HCT116 (cell line): ENCODE measurements around the gene MAN1A1. TPM values are rescaled to one million over a fixed set of nuclear protein-coding genes. Genes with fewer than 3 reads are reported as not detected.

Experiments
- ATAC-seq: fragments of 200-7000 bp; cut with Tn5 transposase; 2 replicates; pipeline ENCODE4 v1.9.1; 2020; ENCODE audit warnings: mild to moderate bottlenecking, moderate library complexity
- BruUV-seq: library from RNA; stranded (reverse); fragments of 400-500 nt; replicated peaks from 2 replicates; lab custom pipeline; 2021; lab: Mats Ljungman, UMichigan
- CTCF ChIA-PET: fragments of 300-600 bp; sonication (Branson Sonifier 250); formaldehyde crosslinking; loops from one replicate; lab custom pipeline; 2021; ENCODE audit warnings: antibody characterized with exemption; lab: Charles Lee
- POLR2A ChIA-PET: fragments of 300-600, 350-600 bp; sonication (Branson Sonifier 250); formaldehyde crosslinking; loops from one replicate; lab custom pipeline; 2021; ENCODE audit warnings: antibody characterized with exemption; lab: Charles Lee
- RAD21 ChIA-PET, 2 experiments: fragments of 300-600 bp; sonication (Branson Sonifier 250); formaldehyde crosslinking; loops; one replicate each; lab custom pipeline; 2023; ENCODE audit warnings: low total read pairs in 2 of 2; ENCODE audit not compliant: uncharacterized antibody in 2 of 2, unreplicated experiment in 2 of 2, low non-redundant PET in 1 of 2; lab: Charles Lee
- DNase-seq: peaks from one replicate; pipeline ENCODE4 v3.0.0-alpha.2; 2010; ENCODE audit warnings: low read depth, low spot score
- H2AFZ ChIP-seq: fragments of 200-600 bp; shearing (Covaris generic), sonication (generic); 2 replicates; pipeline ENCODE4 v1.6.1; 2017; ENCODE audit warnings: low read depth, mixed run types, mixed read lengths, antibody characterized with exemption, low read length; ENCODE audit not compliant: poor library complexity, severe bottlenecking
- H3K27ac ChIP-seq: 2 replicates; pipeline ENCODE4 v1.5.1; 2012; ENCODE audit warnings: low read depth, low read length
- H3K27me3 ChIP-seq: fragments of 200-600 bp; sonication (generic); 2 replicates; pipeline ENCODE4 v1.6.1; 2016; ENCODE audit warnings: mixed run types, low read length, mixed read lengths; ENCODE audit not compliant: insufficient read depth
- H3K36me3 ChIP-seq, 2 experiments: fragments of 200-500 bp in 1 of 2; fragments of 200-600 bp in 1 of 2; sonication (Bioruptor generic) in 1 of 2; sonication (generic) in 1 of 2; 2 replicates each; pipeline versions ENCODE4 v1.5.1 to v1.6.1; 2014 to 2016; ENCODE audit warnings: low read length in 2 of 2, inconsistent platforms in 1 of 2, mixed read lengths in 1 of 2, mixed run types in 1 of 2; ENCODE audit not compliant: insufficient read depth in 2 of 2, control insufficient read depth in 1 of 2
- H3K4me1 ChIP-seq, 2 experiments: fragments of 200-600 bp in 1 of 2; sonication (generic) in 1 of 2; 2 replicates each; pipeline versions ENCODE4 v1.5.1 to v1.6.1; 2012 to 2017; ENCODE audit warnings: low read length in 2 of 2, inconsistent platforms in 1 of 2, mild to moderate bottlenecking in 1 of 2, mixed read lengths in 1 of 2, mixed run types in 1 of 2, moderate library complexity in 1 of 2; ENCODE audit not compliant: insufficient read depth in 2 of 2, control insufficient read depth in 1 of 2
- H3K4me2 ChIP-seq: fragments of 200-600 bp; sonication (generic); 2 replicates; pipeline ENCODE4 v1.6.1; 2017; ENCODE audit warnings: mixed run types, low read length, mixed read lengths
- H3K4me3 ChIP-seq, 2 experiments: fragments of 200-600 bp in 1 of 2; sonication (generic) in 1 of 2; replicated peaks in 1 of 2; 2 replicates each; pipeline ENCODE4 v1.5.1; 2011 to 2016; ENCODE audit warnings: low read length in 2 of 2, control low read depth in 1 of 2, low read depth in 1 of 2, mild to moderate bottlenecking in 1 of 2, mixed read lengths in 1 of 2, mixed run types in 1 of 2
- H3K79me2 ChIP-seq: fragments of 200-600 bp; sonication (generic); 2 replicates; pipeline ENCODE4 v1.6.1; 2017; ENCODE audit warnings: mild to moderate bottlenecking, mixed run types, low read length, moderate library complexity, mixed read lengths; ENCODE audit not compliant: insufficient read depth
- H3K9ac ChIP-seq: fragments of 200-600 bp; sonication (generic); 2 replicates; pipeline ENCODE4 v1.6.1; 2016; ENCODE audit warnings: low read length, mixed read lengths
- H3K9me2 ChIP-seq: fragments of 200-600 bp; sonication (generic), shearing (Covaris generic); 2 replicates; pipeline ENCODE4 v1.6.1; 2017; ENCODE audit warnings: mixed run types, mild to moderate bottlenecking, moderate library complexity; ENCODE audit not compliant: insufficient read depth
- H3K9me3 ChIP-seq, 2 experiments: fragments of 200-500 bp in 1 of 2; fragments of 200-600 bp in 1 of 2; sonication (Bioruptor generic) in 1 of 2; sonication (generic) in 1 of 2; 2 replicates each; pipeline ENCODE4 v1.6.1; 2014 to 2017; ENCODE audit warnings: low read length in 2 of 2, mixed read lengths in 2 of 2, inconsistent platforms in 1 of 2, low read depth in 1 of 2, mild to moderate bottlenecking in 1 of 2, mixed run types in 1 of 2, moderate library complexity in 1 of 2; ENCODE audit not compliant: control insufficient read depth in 1 of 2, insufficient read depth in 1 of 2
- H4K20me1 ChIP-seq: fragments of 200-600 bp; sonication (generic), shearing (Covaris generic); 2 replicates; pipeline ENCODE4 v1.6.1; 2017; ENCODE audit warnings: mixed run types, mild to moderate bottlenecking, moderate library complexity; ENCODE audit not compliant: insufficient read depth
- EGR1 ChIP-seq: IDR thresholded peaks from 2 replicates; pipeline ENCODE4 v1.6.1; 2012; ENCODE audit warnings: low read depth
- ELF1 ChIP-seq: IDR thresholded peaks from 2 replicates; pipeline ENCODE4 v1.6.1; 2012; ENCODE audit warnings: low read depth, borderline replicate concordance
- EZH2phosphoT487 ChIP-seq: fragments of 200-600 bp; IDR thresholded peaks from 2 replicates; pipeline ENCODE4 v1.6.1; 2018; ENCODE audit warnings: antibody characterized with exemption, borderline replicate concordance
- JUND ChIP-seq: IDR thresholded peaks from 2 replicates; pipeline ENCODE4 v1.6.1; 2012
- REST ChIP-seq: IDR thresholded peaks from 2 replicates; pipeline ENCODE4 v1.6.1; 2012; ENCODE audit warnings: low read depth
- SRF ChIP-seq: IDR thresholded peaks from 2 replicates; pipeline ENCODE4 v1.6.1; 2012; ENCODE audit warnings: low read depth
- intact Hi-C: fragments of 100-400 bp; cut with micrococcal nuclease; formaldehyde crosslinking; loops from 2 replicates; pipeline ENCODE4 v1.10.0; 2022
- total RNA-seq: library from RNA; stranded (reverse); gene quantifications from one replicate; pipeline ENCODE4 v1.2.1, GENCODE V29; 2021; ENCODE audit not compliant: unreplicated experiment
- TF ChIP-seq, protein P1 (sequence below), 3 experiments: fragments of 200-600 bp in 1 of 3; sonication (generic) in 1 of 3; IDR thresholded peaks in 2 of 3; conservative IDR thresholded peaks in 1 of 3; 2 replicates each; pipeline ENCODE4 v1.5.1; 2012 to 2017; ENCODE audit warnings: low read depth in 2 of 3, low read length in 2 of 3, antibody characterized with exemption in 1 of 3, borderline replicate concordance in 1 of 3, control low read depth in 1 of 3, mild to moderate bottlenecking in 1 of 3, mixed read lengths in 1 of 3, mixed run types in 1 of 3, moderate library complexity in 1 of 3; ENCODE audit not compliant: insufficient read depth in 1 of 3
- TF ChIP-seq, protein P2 (sequence below): IDR thresholded peaks from 2 replicates; pipeline ENCODE4 v1.6.1; 2012
- TF ChIP-seq, protein P3 (sequence below): IDR thresholded peaks from 2 replicates; pipeline ENCODE4 v1.6.1; 2011; ENCODE audit warnings: mild to moderate bottlenecking, low read length, moderate library complexity; ENCODE audit not compliant: insufficient replicate concordance; ENCODE audit errors: extremely low read depth

MAN1A1 gene
- total RNA-seq, 1 experiment from 2014 or later, result 46.0 TPM

DNA sequence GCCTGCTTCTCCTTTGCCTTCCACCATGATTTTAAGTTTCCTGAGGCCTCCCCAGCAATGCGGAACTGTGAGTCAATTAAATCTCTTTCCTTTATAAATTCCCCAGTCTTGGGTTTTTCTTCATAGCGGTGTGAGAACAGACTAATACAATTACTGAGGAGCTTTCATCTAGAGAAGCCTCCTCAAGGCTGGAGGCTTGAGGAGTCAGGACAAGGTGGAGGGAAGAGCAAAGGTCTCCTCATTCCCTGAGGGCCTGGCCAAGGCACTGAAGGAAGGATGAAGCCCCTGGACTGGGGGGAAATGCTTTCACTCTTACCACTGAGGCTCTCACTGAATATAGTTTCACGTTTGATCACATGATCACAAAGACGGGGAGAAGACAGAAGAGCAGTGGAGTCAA lies 118.2 kb downstream of the MAN1A1 start:
- Histone ChIP-seq H3K4me2 (no peak overlapping the region), H3K36me3 (no peaks in the 10 kb centered on the region), H3K79me2 (no peaks in the 10 kb centered on the region), H3K9me2 (no peaks in the 10 kb centered on the region), H3K27me3 (no peaks in the 10 kb centered on the region), H3K9ac (no peak overlapping the region), H2AFZ (no peak overlapping the region), H3K9me3 (peaks cover 0 to 3% of the 10 kb centered on the region in 2 experiments; a peak in 1 of 4 replicates), H3K4me3 (no peak overlapping the region), H4K20me1 (no peaks in the 10 kb centered on the region), H3K4me1 (peaks cover 0 to 11% of the 10 kb centered on the region in 2 experiments; a peak in 1 of 4 replicates), H3K27ac (no peak overlapping the region)
- ATAC-seq (no peak), DNase-seq (no peak)
- ChIA-PET POLR2A (no interaction called here), RAD21 (no interaction called here), CTCF (no interaction called here)
- TF ChIP-seq ELF1 (no peak), EGR1 (no peak), EZH2phosphoT487 (no peak), REST (no peak), SRF (no peak), JUND (no peak)
- TF ChIP-seq, protein P1, sequence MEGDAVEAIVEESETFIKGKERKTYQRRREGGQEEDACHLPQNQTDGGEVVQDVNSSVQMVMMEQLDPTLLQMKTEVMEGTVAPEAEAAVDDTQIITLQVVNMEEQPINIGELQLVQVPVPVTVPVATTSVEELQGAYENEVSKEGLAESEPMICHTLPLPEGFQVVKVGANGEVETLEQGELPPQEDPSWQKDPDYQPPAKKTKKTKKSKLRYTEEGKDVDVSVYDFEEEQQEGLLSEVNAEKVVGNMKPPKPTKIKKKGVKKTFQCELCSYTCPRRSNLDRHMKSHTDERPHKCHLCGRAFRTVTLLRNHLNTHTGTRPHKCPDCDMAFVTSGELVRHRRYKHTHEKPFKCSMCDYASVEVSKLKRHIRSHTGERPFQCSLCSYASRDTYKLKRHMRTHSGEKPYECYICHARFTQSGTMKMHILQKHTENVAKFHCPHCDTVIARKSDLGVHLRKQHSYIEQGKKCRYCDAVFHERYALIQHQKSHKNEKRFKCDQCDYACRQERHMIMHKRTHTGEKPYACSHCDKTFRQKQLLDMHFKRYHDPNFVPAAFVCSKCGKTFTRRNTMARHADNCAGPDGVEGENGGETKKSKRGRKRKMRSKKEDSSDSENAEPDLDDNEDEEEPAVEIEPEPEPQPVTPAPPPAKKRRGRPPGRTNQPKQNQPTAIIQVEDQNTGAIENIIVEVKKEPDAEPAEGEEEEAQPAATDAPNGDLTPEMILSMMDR (IDR thresholded peaks at IDR 0.05 in 2 of 3, conservative IDR thresholded peaks at IDR 0.05 in 1 of 3; ENCODE audit: borderline replicate concordance in 1 of 3, insufficient read depth in 1 of 3, low read depth in 2 of 3, low read length in 2 of 3), result no peak
- TF ChIP-seq, protein P2, sequence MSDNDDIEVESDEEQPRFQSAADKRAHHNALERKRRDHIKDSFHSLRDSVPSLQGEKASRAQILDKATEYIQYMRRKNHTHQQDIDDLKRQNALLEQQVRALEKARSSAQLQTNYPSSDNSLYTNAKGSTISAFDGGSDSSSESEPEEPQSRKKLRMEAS, result no peak
- TF ChIP-seq, protein P3, sequence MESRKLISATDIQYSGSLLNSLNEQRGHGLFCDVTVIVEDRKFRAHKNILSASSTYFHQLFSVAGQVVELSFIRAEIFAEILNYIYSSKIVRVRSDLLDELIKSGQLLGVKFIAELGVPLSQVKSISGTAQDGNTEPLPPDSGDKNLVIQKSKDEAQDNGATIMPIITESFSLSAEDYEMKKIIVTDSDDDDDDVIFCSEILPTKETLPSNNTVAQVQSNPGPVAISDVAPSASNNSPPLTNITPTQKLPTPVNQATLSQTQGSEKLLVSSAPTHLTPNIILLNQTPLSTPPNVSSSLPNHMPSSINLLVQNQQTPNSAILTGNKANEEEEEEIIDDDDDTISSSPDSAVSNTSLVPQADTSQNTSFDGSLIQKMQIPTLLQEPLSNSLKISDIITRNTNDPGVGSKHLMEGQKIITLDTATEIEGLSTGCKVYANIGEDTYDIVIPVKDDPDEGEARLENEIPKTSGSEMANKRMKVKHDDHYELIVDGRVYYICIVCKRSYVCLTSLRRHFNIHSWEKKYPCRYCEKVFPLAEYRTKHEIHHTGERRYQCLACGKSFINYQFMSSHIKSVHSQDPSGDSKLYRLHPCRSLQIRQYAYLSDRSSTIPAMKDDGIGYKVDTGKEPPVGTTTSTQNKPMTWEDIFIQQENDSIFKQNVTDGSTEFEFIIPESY, result no peak
- no TSS peak for BruUV-seq
- intact Hi-C loops, result no loop called here
